Measurements from ENCODE around the gene PARP12.

PARP12 gene

DNA sequence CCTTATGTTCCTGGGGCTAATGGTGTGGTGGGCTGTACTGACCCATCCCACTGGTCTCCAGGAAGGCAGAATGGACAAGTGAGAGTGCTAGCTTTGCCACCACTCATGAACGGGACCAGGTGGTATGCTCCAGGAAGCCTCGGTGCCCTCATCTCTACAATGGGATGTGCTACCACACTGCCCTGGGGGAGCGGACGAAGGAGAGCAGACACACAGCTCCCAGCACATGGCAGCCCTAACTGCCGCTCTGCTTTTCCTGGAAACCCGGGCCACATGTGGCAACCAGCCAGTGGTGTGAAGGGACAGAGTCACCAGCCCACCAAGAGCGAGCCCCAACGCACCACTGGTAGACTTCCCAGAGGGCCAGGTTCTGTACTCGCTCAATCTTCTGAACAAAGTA is 35.8 kb downstream of the PARP12 start:
- no peak for DNase-seq

DNA sequence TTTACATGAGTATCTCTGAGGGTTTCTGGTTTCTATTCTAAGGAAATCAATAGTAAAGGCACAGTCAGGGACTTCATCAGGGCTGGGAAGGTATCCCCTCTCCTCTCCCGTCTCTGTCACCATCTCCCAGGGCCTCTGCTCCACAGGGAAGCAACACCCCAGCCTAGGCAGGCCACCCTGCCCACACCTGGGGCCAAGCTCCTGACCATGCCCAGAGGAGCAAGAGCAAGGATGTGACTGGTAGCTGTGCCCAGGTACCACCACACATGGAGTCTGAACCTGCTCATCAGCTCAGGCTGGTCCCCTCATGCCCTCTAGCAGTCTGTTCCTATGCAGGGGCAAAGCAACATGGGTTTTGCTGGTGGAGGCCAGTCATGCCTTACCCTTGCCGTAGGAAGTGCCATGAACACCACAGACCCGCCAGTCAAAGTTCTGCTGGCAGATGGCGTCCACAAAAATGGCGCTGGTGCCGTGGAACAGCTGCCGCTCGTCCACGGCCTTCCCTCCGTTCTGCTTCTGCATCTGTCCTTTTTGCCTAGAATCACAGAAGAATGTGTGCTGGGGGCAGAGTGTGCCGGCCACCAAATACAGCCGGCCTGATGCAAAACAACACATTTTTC is 36.8 kb downstream of the PARP12 start:
- no peaks in the 10 kb centered on the region for H3K79me2 ChIP-seq (ENCODE audit: insufficient read depth, low read length)
- no peak overlapping the region for H2AFZ ChIP-seq (ENCODE audit: low read depth, low read length)
- no peak for ATAC-seq (ENCODE audit: insufficient read depth, low read depth)

More for the DNA sequence above, 35.8 kb downstream of the PARP12 start:
- H3K27me3 ChIP-seq (ENCODE audit: insufficient read depth, low read length, poor library complexity), result no peaks in the 10 kb centered on the region
- no peaks in the 10 kb centered on the region for H3K79me2 ChIP-seq (ENCODE audit: insufficient read depth, low read length)
- H3K9ac ChIP-seq (ENCODE audit: low read depth, low read length), result no peak overlapping the region
- no peak overlapping the region for H3K27ac ChIP-seq (ENCODE audit: low read length)
- H3K36me3 ChIP-seq (ENCODE audit: insufficient read depth, low read length), result peaks cover 70% of the 10 kb centered on the region
- no peak overlapping the region for H3K4me2 ChIP-seq (ENCODE audit: insufficient read depth, low read length)
- H3K4me1 ChIP-seq (ENCODE audit: insufficient read depth, low read length), result no peaks in the 10 kb centered on the region
- no peak overlapping the region for H3K4me3 ChIP-seq (ENCODE audit: low read depth in 1 of 2, low read length in 2 of 2)
- TF ChIP-seq, protein P1, sequence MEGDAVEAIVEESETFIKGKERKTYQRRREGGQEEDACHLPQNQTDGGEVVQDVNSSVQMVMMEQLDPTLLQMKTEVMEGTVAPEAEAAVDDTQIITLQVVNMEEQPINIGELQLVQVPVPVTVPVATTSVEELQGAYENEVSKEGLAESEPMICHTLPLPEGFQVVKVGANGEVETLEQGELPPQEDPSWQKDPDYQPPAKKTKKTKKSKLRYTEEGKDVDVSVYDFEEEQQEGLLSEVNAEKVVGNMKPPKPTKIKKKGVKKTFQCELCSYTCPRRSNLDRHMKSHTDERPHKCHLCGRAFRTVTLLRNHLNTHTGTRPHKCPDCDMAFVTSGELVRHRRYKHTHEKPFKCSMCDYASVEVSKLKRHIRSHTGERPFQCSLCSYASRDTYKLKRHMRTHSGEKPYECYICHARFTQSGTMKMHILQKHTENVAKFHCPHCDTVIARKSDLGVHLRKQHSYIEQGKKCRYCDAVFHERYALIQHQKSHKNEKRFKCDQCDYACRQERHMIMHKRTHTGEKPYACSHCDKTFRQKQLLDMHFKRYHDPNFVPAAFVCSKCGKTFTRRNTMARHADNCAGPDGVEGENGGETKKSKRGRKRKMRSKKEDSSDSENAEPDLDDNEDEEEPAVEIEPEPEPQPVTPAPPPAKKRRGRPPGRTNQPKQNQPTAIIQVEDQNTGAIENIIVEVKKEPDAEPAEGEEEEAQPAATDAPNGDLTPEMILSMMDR (IDR thresholded peaks at IDR 0.05; ENCODE audit: borderline replicate concordance, extremely low read depth, low read length, poor library complexity, severe bottlenecking), result no peak
- TF ChIP-seq EZH2 (IDR thresholded peaks at IDR 0.05; ENCODE audit: borderline replicate concordance, low read depth, low read length, severe bottlenecking), result no peak
- H4K20me1 ChIP-seq (ENCODE audit: insufficient read depth, low read length), result peaks cover 2% of the 10 kb centered on the region
- no peaks in the 10 kb centered on the region for H3K9me3 ChIP-seq (ENCODE audit: insufficient read depth, low read length, severe bottlenecking)
- no peak; the same call in 2 of the 3 replicates for ATAC-seq (ENCODE audit: insufficient read depth, low read depth)
- H2AFZ ChIP-seq (ENCODE audit: low read depth, low read length), result no peak overlapping the region

DNA sequence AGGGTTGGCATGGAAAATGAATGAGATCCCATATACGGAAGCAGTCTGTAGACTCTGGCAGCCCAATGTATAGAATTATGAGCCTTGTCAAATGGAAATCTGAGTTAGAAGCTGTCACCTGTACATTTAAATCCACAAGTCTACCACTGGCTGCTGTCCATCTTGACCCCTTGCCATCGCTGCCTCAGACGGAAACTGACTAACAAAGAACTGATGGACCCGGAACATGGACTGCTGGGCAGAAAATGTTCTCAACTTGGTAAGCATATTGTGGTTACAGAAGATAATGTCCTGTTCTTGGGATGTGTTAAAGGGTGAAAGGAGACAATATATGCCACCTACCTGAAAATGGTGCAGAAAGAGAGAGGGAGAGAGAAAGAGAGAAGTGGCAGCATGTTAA is 37.5 kb downstream of the PARP12 start:
- Histone ChIP-seq H2AFZ (ENCODE audit: low read depth, low read length) (no peak overlapping the region), H3K36me3 (ENCODE audit: insufficient read depth, low read length) (peaks cover 63% of the 10 kb centered on the region), H3K4me2 (ENCODE audit: insufficient read depth, low read length) (no peak overlapping the region), H3K4me1 (ENCODE audit: insufficient read depth, low read length) (no peaks in the 10 kb centered on the region), H3K27ac (ENCODE audit: low read length) (no peak overlapping the region), H4K20me1 (ENCODE audit: insufficient read depth, low read length) (peaks cover 2% of the 10 kb centered on the region), H3K9me3 (ENCODE audit: insufficient read depth, low read length, severe bottlenecking) (no peaks in the 10 kb centered on the region), H3K4me3 (ENCODE audit: low read depth in 1 of 2, low read length in 2 of 2) (no peak overlapping the region), H3K27me3 (ENCODE audit: insufficient read depth, low read length, poor library complexity) (no peaks in the 10 kb centered on the region), H3K9ac (ENCODE audit: low read depth, low read length) (no peak overlapping the region), H3K79me2 (ENCODE audit: insufficient read depth, low read length) (no peaks in the 10 kb centered on the region)
- ATAC-seq (ENCODE audit: insufficient read depth, low read depth) (no peak), DNase-seq (no peak)
- TF ChIP-seq, protein P1 (IDR thresholded peaks at IDR 0.05; ENCODE audit: borderline replicate concordance, extremely low read depth, low read length, poor library complexity, severe bottlenecking), result no peak
- no peak for TF ChIP-seq EZH2 (IDR thresholded peaks at IDR 0.05; ENCODE audit: borderline replicate concordance, low read depth, low read length, severe bottlenecking)

More for the DNA sequence above, 36.8 kb downstream of the PARP12 start:
- peaks cover 2% of the 10 kb centered on the region for H4K20me1 ChIP-seq (ENCODE audit: insufficient read depth, low read length)
- H3K27ac ChIP-seq (ENCODE audit: low read length), result no peak overlapping the region
- H3K9me3 ChIP-seq (ENCODE audit: insufficient read depth, low read length, severe bottlenecking), result no peaks in the 10 kb centered on the region
- H3K4me3 ChIP-seq (ENCODE audit: low read depth in 1 of 2, low read length in 2 of 2), result no peak overlapping the region
- H3K36me3 ChIP-seq (ENCODE audit: insufficient read depth, low read length), result peaks cover 68% of the 10 kb centered on the region
- H3K27me3 ChIP-seq (ENCODE audit: insufficient read depth, low read length, poor library complexity), result no peaks in the 10 kb centered on the region
- no peak for DNase-seq
- H3K9ac ChIP-seq (ENCODE audit: low read depth, low read length), result no peak overlapping the region
- no peaks in the 10 kb centered on the region for H3K4me1 ChIP-seq (ENCODE audit: insufficient read depth, low read length)
- TF ChIP-seq EZH2 (IDR thresholded peaks at IDR 0.05; ENCODE audit: borderline replicate concordance, low read depth, low read length, severe bottlenecking), result no peak
- TF ChIP-seq, protein P1 (IDR thresholded peaks at IDR 0.05; ENCODE audit: borderline replicate concordance, extremely low read depth, low read length, poor library complexity, severe bottlenecking), result no peak
- H3K4me2 ChIP-seq (ENCODE audit: insufficient read depth, low read length), result no peak overlapping the region
